GM12873 (cell line): Measurements from ENCODE around the gene FOXJ3.

Source experiments
- TF ChIP-seq, protein P1 (sequence below): IDR thresholded peaks from 2 replicates; pipeline ENCODE4 v1.5.1; 2012; ENCODE audit warnings: low read depth, mild to moderate bottlenecking, moderate library complexity, low read length, control low read depth; ENCODE audit not compliant: insufficient read depth; ENCODE audit errors: missing control alignments

FOXJ3 gene

DNA sequence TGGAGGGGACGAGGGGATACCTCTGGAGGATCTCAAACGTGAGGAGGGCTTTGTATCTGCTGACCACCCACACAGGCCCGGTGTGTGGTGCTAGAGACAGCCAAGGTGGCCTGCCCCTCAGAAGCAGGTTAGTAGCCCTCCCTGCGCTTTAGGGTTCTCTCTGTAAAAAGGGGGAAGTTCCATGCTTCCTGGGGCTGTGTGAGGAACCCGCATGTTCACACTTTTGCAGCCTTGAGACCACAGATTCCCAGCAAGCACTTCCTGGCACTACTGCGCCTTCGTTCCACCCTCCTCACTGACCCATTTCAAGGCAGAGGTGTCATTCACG is 189.7 kb downstream of the FOXJ3 start:
- TF ChIP-seq, protein P1, sequence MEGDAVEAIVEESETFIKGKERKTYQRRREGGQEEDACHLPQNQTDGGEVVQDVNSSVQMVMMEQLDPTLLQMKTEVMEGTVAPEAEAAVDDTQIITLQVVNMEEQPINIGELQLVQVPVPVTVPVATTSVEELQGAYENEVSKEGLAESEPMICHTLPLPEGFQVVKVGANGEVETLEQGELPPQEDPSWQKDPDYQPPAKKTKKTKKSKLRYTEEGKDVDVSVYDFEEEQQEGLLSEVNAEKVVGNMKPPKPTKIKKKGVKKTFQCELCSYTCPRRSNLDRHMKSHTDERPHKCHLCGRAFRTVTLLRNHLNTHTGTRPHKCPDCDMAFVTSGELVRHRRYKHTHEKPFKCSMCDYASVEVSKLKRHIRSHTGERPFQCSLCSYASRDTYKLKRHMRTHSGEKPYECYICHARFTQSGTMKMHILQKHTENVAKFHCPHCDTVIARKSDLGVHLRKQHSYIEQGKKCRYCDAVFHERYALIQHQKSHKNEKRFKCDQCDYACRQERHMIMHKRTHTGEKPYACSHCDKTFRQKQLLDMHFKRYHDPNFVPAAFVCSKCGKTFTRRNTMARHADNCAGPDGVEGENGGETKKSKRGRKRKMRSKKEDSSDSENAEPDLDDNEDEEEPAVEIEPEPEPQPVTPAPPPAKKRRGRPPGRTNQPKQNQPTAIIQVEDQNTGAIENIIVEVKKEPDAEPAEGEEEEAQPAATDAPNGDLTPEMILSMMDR: no peak

GRCh38 chr1:42144711-42145388 is 190.2 kb downstream of the FOXJ3 start:
- TF ChIP-seq, protein P1: peak; percentile 8

GRCh38 chr1:42143896-42144710 is 190.9 kb downstream of the FOXJ3 start:
- TF ChIP-seq, protein P1: no peak

DNA sequence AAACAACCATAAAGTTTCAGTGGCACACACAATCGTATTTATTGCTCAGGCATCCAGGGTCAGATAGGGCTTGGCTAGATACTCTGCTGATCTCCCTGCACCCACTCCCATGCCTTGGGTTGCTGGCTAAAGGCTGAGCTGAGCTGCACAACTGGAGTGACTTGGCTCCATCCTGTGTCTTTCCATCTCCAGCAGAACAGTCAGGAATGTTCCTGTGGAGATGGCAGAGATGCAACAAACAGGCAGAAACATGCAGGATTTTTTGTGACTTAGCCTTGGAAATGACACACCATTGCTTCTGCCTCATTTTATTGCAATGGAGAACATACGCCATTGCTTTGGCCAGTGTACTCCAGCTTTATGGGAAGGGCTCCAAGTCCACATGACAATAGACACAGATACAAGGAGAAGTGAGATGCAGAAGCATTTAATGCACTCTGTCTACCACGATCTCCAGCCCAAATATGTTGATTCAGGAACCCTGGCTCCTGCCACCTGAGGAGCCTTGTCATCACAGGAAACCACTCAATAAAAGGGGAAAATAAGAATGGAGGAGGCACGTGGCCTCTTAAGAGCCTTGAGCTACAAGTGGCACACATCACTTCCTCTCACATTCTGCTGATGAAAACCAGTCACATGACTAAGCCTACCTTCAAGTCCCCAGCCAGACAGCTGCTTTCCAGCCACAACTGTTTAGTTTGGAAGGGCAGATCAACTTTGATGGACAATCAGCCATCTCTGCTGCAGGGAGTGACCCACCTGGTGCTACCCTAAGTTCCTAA is 191.9 kb downstream of the FOXJ3 start:
- TF ChIP-seq, protein P1: no peak

GRCh38 chr1:42141978-42142377 is 193.1 kb downstream of the FOXJ3 start:
- TF ChIP-seq, protein P1: no peak

- TF ChIP-seq, protein P1: no peak
These were observed 194.8 kb downstream of the FOXJ3 start for GRCh38 chr1:42140191-42140590.

GRCh38 chr1:42139444-42139843 is 195.6 kb downstream of the FOXJ3 start:
- TF ChIP-seq, protein P1: no peak
